H9 (cell line): Measurements from ENCODE around the gene ARHGAP24. TPM values are rescaled to one million over a fixed set of nuclear protein-coding genes. Genes with fewer than 3 reads are reported as not detected.
A peak's percentile ranks its signal among the peaks of the same experiment; 100 is the strongest.

ENCODE experiments used
- DNase-seq: peaks from one replicate; pipeline ENCODE4 v3.0.0-alpha.2; 2017
- H2AFZ ChIP-seq: one replicate; pipeline ENCODE4 v1.6.1; 2013; ENCODE audit warnings: mild to moderate bottlenecking, low read length, control low read depth, moderate library complexity
- H2AK5ac ChIP-seq: 2 replicates; pipeline ENCODE4 v1.6.1; 2013; ENCODE audit warnings: low read length, control low read depth, mixed read lengths; ENCODE audit not compliant: insufficient read length
- H2BK120ac ChIP-seq: one replicate; pipeline ENCODE4 v1.6.1; 2013; ENCODE audit warnings: low read depth, mild to moderate bottlenecking, low read length, control low read depth, inconsistent platforms; ENCODE audit not compliant: poor library complexity, severe bottlenecking
- H2BK12ac ChIP-seq: 2 replicates; pipeline ENCODE4 v1.6.1; 2013; ENCODE audit warnings: low read length, control low read depth, mixed read lengths, low read depth; ENCODE audit not compliant: insufficient read length
- H2BK15ac ChIP-seq: 2 replicates; pipeline ENCODE4 v1.6.1; 2013; ENCODE audit warnings: low read depth, low read length, control low read depth
- H2BK20ac ChIP-seq: one replicate; pipeline ENCODE4 v1.6.1; 2013; ENCODE audit warnings: low read depth, mild to moderate bottlenecking, low read length, control low read depth, inconsistent platforms; ENCODE audit not compliant: poor library complexity, severe bottlenecking
- H2BK5ac ChIP-seq: 2 replicates; pipeline ENCODE4 v1.6.1; 2013; ENCODE audit warnings: low read length, control low read depth, mixed read lengths; ENCODE audit not compliant: insufficient read length
- H3K14ac ChIP-seq: 2 replicates; pipeline ENCODE4 v1.6.1; 2013; ENCODE audit warnings: low read length, control low read depth; ENCODE audit not compliant: insufficient read depth
- H3K18ac ChIP-seq: 2 replicates; pipeline ENCODE4 v1.6.1; 2013; ENCODE audit warnings: low read depth, mild to moderate bottlenecking, mixed read lengths, low read length, control low read depth; ENCODE audit not compliant: insufficient read length
- H3K23ac ChIP-seq: 2 replicates; pipeline ENCODE4 v1.6.1; 2013; ENCODE audit warnings: low read length, control low read depth, mixed read lengths, low read depth; ENCODE audit not compliant: insufficient read length
- H3K23me2 ChIP-seq: 2 replicates; pipeline ENCODE4 v1.6.1; 2013; ENCODE audit warnings: low read depth, mild to moderate bottlenecking, mixed read lengths, low read length, control low read depth; ENCODE audit not compliant: insufficient read length, poor library complexity, severe bottlenecking
- H3K27ac ChIP-seq: 2 replicates; pipeline ENCODE4 v1.5.1; 2013; ENCODE audit warnings: low read length, control low read depth, mixed read lengths, low read depth; ENCODE audit not compliant: insufficient read length
- H3K27me3 ChIP-seq: 2 replicates; pipeline ENCODE4 v1.6.1; 2013; ENCODE audit warnings: low read length, control low read depth, inconsistent platforms; ENCODE audit not compliant: insufficient read depth
- H3K4ac ChIP-seq: 2 replicates; pipeline ENCODE4 v1.6.1; 2013; ENCODE audit warnings: low read depth, mild to moderate bottlenecking, control low read depth, inconsistent platforms, low read length, moderate library complexity
- H3K4me1 ChIP-seq: 2 replicates; pipeline ENCODE4 v1.6.1; 2013; ENCODE audit warnings: low read length, control low read depth, inconsistent platforms; ENCODE audit not compliant: insufficient read depth
- H3K4me2 ChIP-seq: 2 replicates; pipeline ENCODE4 v1.6.1; 2013; ENCODE audit warnings: low read length, control low read depth, mixed read lengths; ENCODE audit not compliant: insufficient read length, insufficient read depth
- H3K56ac ChIP-seq: 2 replicates; pipeline ENCODE4 v1.6.1; 2013; ENCODE audit warnings: low read depth, mild to moderate bottlenecking, mixed read lengths, low read length, control low read depth; ENCODE audit not compliant: insufficient read length
- H3K79me1 ChIP-seq: 2 replicates; pipeline ENCODE4 v1.6.1; 2013; ENCODE audit warnings: low read depth, mild to moderate bottlenecking, moderate library complexity, low read length, control low read depth, inconsistent platforms; ENCODE audit not compliant: insufficient read depth, poor library complexity, severe bottlenecking
- H3K79me2 ChIP-seq: 2 replicates; pipeline ENCODE4 v1.6.1; 2013; ENCODE audit warnings: low read length, control low read depth, inconsistent platforms; ENCODE audit not compliant: insufficient read depth
- H3K9ac ChIP-seq: 2 replicates; pipeline ENCODE4 v1.6.1; 2013; ENCODE audit warnings: low read length, control low read depth, mixed read lengths; ENCODE audit not compliant: insufficient read length; ENCODE audit errors: extremely low read depth
- H3K9me3 ChIP-seq: one replicate; pipeline ENCODE4 v1.6.1; 2013; ENCODE audit warnings: low read depth, low read length, inconsistent platforms; ENCODE audit not compliant: control insufficient read depth
- H3T11ph ChIP-seq: one replicate; pipeline ENCODE4 v1.6.1; 2013; ENCODE audit warnings: mild to moderate bottlenecking, low read length, control low read depth, inconsistent platforms
- H4K20me1 ChIP-seq: one replicate; pipeline ENCODE4 v1.6.1; 2013; ENCODE audit not compliant: control insufficient read depth, insufficient read length, insufficient read depth
- H4K5ac ChIP-seq: 2 replicates; pipeline ENCODE4 v1.6.1; 2013; ENCODE audit warnings: low read depth, mild to moderate bottlenecking, mixed read lengths, low read length, control low read depth; ENCODE audit not compliant: insufficient read length
- H4K8ac ChIP-seq: replicated peaks from 2 replicates; pipeline ENCODE4 v1.6.1; 2013; ENCODE audit warnings: low read length, control low read depth, mixed read lengths, low read depth; ENCODE audit not compliant: insufficient read length
- H4K91ac ChIP-seq: 2 replicates; pipeline ENCODE4 v1.6.1; 2013; ENCODE audit warnings: low read depth, mild to moderate bottlenecking, moderate library complexity, mixed read lengths, low read length, control low read depth; ENCODE audit not compliant: insufficient read length
- H3K27ac Mint-ChIP-seq, 3 experiments: 2 replicates in 2 of 3; 3 replicates in 1 of 3; pipeline ENCODE4 v1.8.0; 2020 to 2021; ENCODE audit warnings: mixed read lengths in 3 of 3, mild to moderate bottlenecking in 1 of 3, moderate library complexity in 1 of 3
- H3K27me3 Mint-ChIP-seq: 2 replicates; pipeline ENCODE4 v1.8.0; 2021; ENCODE audit warnings: low read depth, mild to moderate bottlenecking, moderate library complexity, mixed read lengths
- H3K36me3 Mint-ChIP-seq, 3 experiments: 2 replicates in 2 of 3; 3 replicates in 1 of 3; pipeline ENCODE4 v1.8.0; 2020 to 2021; ENCODE audit warnings: low read depth in 3 of 3, mixed read lengths in 3 of 3; ENCODE audit not compliant: insufficient read depth in 1 of 3
- H3K4me1 Mint-ChIP-seq, 2 experiments: 2 replicates each; pipeline ENCODE4 v1.8.0; 2020; ENCODE audit warnings: mixed read lengths in 2 of 2
- H3K4me3 Mint-ChIP-seq, 2 experiments: 2 replicates in 1 of 2; 3 replicates in 1 of 2; pipeline ENCODE4 v1.8.0; 2020 to 2021; ENCODE audit warnings: mild to moderate bottlenecking in 2 of 2, mixed read lengths in 2 of 2, moderate library complexity in 1 of 2
- H3K9me3 Mint-ChIP-seq, 2 experiments: 2 replicates in 1 of 2; 3 replicates in 1 of 2; pipeline ENCODE4 v1.8.0; 2020; ENCODE audit warnings: mild to moderate bottlenecking in 2 of 2, mixed read lengths in 2 of 2, moderate library complexity in 1 of 2
- WGBS: extraction: QIAGEN DNeasy Blood & Tissue Kit; methylation state at CpG from one replicate; pipeline ENCODE4 v1.1.7; 2013; ENCODE audit warnings: missing lambda C conversion rate, low lambda C conversion rate, mixed read lengths; ENCODE audit not compliant: insufficient read length; ENCODE audit errors: extremely low coverage; 5-methylcytosine and 5-hydroxymethylcytosine counted together
- total RNA-seq: library from RNA; stranded (reverse); gene quantifications from 2 replicates; pipeline ENCODE4 v1.2.1, GENCODE V29; 2021
- TF ChIP-seq, protein P1 (sequence below): fragments of 200-600 bp; sonication (generic); conservative IDR thresholded peaks from 3 replicates; pipeline ENCODE4 v1.8.0; 2021; ENCODE audit warnings: antibody characterized with exemption, mild to moderate bottlenecking

The ARHGAP24 gene
- total RNA-seq, 1 experiment from 2014 or later: 0.37 TPM

DNA sequence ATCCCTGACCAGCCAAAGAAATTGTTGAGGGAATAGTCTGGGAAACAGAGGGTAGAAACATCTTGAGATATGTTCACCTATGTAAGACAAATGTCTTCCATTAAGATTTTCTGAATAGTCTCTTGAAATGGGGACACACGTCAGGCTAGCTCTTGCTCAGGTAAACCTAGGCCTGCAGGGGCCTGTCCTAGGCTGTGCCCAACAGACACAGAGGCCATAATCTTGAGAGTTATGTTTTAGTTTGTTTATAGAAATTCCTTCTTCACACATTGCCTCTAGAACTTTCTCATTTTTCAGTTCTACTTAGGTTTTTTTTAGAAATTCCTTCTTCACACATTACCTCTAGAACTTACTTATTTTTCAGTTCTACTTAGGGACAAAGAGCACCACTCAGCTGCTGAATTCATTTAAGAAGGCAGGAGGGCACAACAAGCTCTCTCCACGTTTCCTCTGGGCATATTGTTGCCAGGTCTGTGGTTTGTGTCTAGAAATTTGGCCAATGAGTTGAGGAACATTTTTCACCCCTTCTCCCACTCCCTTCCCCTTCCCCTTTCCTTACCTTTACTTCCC is 94.9 kb downstream of the ARHGAP24 start:
- Histone ChIP-seq H4K5ac (no peak overlapping the region), H4K8ac (no peak overlapping the region), H2AK5ac (no peak overlapping the region), H2BK20ac (no peak overlapping the region), H3K4me1 (peaks cover 2% of the 10 kb centered on the region; the same call in 1 of the 2 replicates), H3K9ac (no peak overlapping the region), H3T11ph (no peak overlapping the region), H4K91ac (no peak overlapping the region), H3K4ac (no peak overlapping the region), H3K27me3 (no peaks in the 10 kb centered on the region), H3K79me2 (no peaks in the 10 kb centered on the region; the same call in 1 of the 2 replicates), H2BK5ac (no peak overlapping the region), H3K9me3 (no peaks in the 10 kb centered on the region), H2AFZ (no peak overlapping the region), H3K4me2 (no peak overlapping the region), H2BK15ac (no peak overlapping the region), H3K27ac (no peak overlapping the region), H2BK12ac (no peak overlapping the region), H2BK120ac (no peak overlapping the region), H3K14ac (no peak overlapping the region), H3K18ac (no peak overlapping the region), H3K23me2 (no peaks in the 10 kb centered on the region), H3K23ac (no peak overlapping the region), H3K56ac (no peak overlapping the region), H4K20me1 (no peaks in the 10 kb centered on the region), H3K79me1 (no peaks in the 10 kb centered on the region)
- no CpG with 5 or more reads among the region's 2 CpGs for WGBS
- DNase-seq: no peak
- no peaks in the 10 kb centered on the region for H3K9me3 Mint-ChIP-seq
- H3K36me3 Mint-ChIP-seq: no peaks in the 10 kb centered on the region
- H3K27me3 Mint-ChIP-seq: no peaks in the 10 kb centered on the region
- H3K4me1 Mint-ChIP-seq: peaks cover 7 to 15% of the 10 kb centered on the region in 2 experiments
- peak overlapping the region in 1 of 3 experiments; percentile 52; a peak in 1 of 7 replicates for H3K27ac Mint-ChIP-seq
- TF ChIP-seq, protein P1, sequence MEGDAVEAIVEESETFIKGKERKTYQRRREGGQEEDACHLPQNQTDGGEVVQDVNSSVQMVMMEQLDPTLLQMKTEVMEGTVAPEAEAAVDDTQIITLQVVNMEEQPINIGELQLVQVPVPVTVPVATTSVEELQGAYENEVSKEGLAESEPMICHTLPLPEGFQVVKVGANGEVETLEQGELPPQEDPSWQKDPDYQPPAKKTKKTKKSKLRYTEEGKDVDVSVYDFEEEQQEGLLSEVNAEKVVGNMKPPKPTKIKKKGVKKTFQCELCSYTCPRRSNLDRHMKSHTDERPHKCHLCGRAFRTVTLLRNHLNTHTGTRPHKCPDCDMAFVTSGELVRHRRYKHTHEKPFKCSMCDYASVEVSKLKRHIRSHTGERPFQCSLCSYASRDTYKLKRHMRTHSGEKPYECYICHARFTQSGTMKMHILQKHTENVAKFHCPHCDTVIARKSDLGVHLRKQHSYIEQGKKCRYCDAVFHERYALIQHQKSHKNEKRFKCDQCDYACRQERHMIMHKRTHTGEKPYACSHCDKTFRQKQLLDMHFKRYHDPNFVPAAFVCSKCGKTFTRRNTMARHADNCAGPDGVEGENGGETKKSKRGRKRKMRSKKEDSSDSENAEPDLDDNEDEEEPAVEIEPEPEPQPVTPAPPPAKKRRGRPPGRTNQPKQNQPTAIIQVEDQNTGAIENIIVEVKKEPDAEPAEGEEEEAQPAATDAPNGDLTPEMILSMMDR: no peak
- H3K4me3 Mint-ChIP-seq: no peak overlapping the region
